Peyer's patch (tissue), 4 donors: ENCODE data around the gene NTMT2. TPM values are rescaled to one million over a fixed set of nuclear protein-coding genes. Genes with fewer than 3 reads are reported as not detected.

ENCODE experiments used
- DNase-seq, 3 donors: peaks; one replicate each; pipeline ENCODE4 v3.0.0-alpha.2; 2017 to 2019
- H3K27ac ChIP-seq, 4 donors: fragments of 200-600 bp; sonication (generic); one replicate each; pipeline ENCODE4 v1.5.1; 2016 to 2019
- H3K27me3 ChIP-seq, 2 donors: fragments of 200-600 bp; sonication (generic); one replicate each; pipeline ENCODE4 v1.5.1; 2019
- H3K36me3 ChIP-seq, 3 donors: fragments of 200-600 bp; sonication (generic); one replicate each; pipeline ENCODE4 v1.5.1; 2016 to 2019
- H3K4me1 ChIP-seq, 4 donors: fragments of 200-600 bp; sonication (generic); one replicate each; pipeline ENCODE4 v1.5.1; 2016 to 2019
- H3K4me3 ChIP-seq, 4 donors: fragments of 200-600 bp; sonication (generic); 1 replicate in 3 of 4; 2 replicates in 1 of 4; pipeline ENCODE4 v1.5.1; 2016 to 2019; ENCODE audit warnings: mild to moderate bottlenecking in 1 of 4
- H3K9me3 ChIP-seq, 4 donors: fragments of 200-600 bp; sonication (generic); one replicate each; pipeline ENCODE4 v1.5.1; 2016 to 2019; ENCODE audit warnings: mild to moderate bottlenecking in 1 of 4
- POLR2A ChIP-seq, 2 donors: fragments of 450-650 bp; IDR thresholded peaks; one replicate each; pipeline ENCODE4 v1.5.1; 2017; ENCODE audit warnings: antibody characterized with exemption in 2 of 2, mild to moderate bottlenecking in 2 of 2, moderate library complexity in 2 of 2
- total RNA-seq, 4 donors: library from RNA; depleted of rRNA; stranded (reverse); fragments of >200 nt; gene quantifications; one replicate each; pipeline ENCODE4 v1.1.0, GENCODE V29; 2016
- TF ChIP-seq, protein P1 (sequence below), 6 experiments: fragments of 450-650 bp in 4 of 6; fragments of 200-600 bp in 2 of 6; sonication (generic) in 1 of 6; IDR thresholded peaks; one replicate each; pipeline ENCODE4 v1.5.1; 2017 to 2019; ENCODE audit warnings: antibody characterized with exemption in 6 of 6, mild to moderate bottlenecking in 3 of 6, moderate library complexity in 1 of 6

Gene NTMT2
- total RNA-seq, 4 donors from 2014 or later: not detected

DNA sequence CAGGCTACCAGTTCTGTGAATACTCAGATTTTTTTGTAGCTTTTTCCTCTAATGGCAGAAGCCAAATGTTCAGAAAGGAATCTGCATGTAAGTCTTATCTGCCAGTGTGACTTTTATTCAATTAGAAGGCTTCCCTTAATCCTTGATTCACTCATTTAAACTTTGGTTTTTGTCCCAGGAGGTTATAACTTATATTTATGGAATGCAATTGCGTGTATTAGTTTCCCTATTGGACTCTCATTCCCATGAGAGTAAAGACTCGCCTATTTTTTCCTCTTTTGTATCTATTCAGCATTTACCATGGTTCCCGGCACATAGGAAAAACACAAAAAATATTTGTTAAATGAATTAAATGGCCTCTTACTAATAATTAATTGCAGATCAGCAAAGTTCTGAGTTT lies 3.5 kb downstream of the NTMT2 start:
- DNase-seq: no peak
- Histone ChIP-seq H3K36me3 (no peaks in the 10 kb centered on the region), H3K4me1 (no peaks in the 10 kb centered on the region), H3K4me3 (no peak overlapping the region), H3K27me3 (no peaks in the 10 kb centered on the region), H3K27ac (no peak overlapping the region), H3K9me3 (no peaks in the 10 kb centered on the region)
- TF ChIP-seq POLR2A (IDR thresholded peaks at IDR 0.05): no peak
- TF ChIP-seq, protein P1, sequence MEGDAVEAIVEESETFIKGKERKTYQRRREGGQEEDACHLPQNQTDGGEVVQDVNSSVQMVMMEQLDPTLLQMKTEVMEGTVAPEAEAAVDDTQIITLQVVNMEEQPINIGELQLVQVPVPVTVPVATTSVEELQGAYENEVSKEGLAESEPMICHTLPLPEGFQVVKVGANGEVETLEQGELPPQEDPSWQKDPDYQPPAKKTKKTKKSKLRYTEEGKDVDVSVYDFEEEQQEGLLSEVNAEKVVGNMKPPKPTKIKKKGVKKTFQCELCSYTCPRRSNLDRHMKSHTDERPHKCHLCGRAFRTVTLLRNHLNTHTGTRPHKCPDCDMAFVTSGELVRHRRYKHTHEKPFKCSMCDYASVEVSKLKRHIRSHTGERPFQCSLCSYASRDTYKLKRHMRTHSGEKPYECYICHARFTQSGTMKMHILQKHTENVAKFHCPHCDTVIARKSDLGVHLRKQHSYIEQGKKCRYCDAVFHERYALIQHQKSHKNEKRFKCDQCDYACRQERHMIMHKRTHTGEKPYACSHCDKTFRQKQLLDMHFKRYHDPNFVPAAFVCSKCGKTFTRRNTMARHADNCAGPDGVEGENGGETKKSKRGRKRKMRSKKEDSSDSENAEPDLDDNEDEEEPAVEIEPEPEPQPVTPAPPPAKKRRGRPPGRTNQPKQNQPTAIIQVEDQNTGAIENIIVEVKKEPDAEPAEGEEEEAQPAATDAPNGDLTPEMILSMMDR (IDR thresholded peaks at IDR 0.05): no peak

DNA sequence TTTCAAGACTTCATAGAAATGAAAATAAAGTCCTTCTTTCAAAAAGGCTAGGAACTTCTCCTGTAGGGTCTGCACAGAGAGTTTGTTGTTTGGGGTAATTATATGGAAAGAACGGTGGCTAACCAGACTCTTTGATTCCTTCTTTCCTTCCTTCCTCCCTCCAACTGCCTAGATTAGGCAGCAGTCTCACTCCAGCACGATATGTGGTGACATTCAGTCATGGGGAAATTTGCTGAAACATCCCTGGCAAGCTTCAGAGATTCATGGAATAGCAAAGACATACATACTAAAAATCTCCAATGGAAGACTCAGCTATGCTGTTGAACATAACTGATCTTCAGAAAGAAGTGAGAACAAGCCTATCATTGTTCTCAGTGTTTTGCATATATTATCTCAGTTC lies 4.3 kb downstream of the NTMT2 start:
- Histone ChIP-seq H3K4me3 (no peak overlapping the region), H3K36me3 (no peaks in the 10 kb centered on the region), H3K27ac (no peak overlapping the region), H3K27me3 (no peaks in the 10 kb centered on the region), H3K9me3 (no peaks in the 10 kb centered on the region), H3K4me1 (no peaks in the 10 kb centered on the region)
- no peak for DNase-seq
- no peak for TF ChIP-seq POLR2A (IDR thresholded peaks at IDR 0.05)

DNA sequence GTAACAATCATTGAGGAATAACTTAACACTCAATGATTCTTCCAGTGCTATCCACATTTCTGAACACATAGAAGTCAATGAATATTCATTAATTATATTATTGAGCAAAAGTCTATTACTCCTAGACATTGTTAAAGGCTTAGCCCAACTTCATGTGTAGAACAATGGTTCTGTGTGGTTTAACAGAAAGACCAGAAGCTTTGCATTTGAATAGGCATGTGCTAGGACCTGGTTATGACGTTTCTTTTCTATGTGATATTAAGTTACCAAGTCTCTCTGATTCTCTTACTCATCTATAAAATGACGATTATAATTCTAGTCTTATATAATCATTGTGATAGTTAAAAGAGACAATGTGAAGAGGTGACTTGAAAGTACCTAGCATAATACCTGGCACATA lies 5.2 kb downstream of the NTMT2 start:
- H3K9me3 ChIP-seq: no peaks in the 10 kb centered on the region
- H3K4me3 ChIP-seq: no peak overlapping the region
- no peak for DNase-seq
- H3K4me1 ChIP-seq: no peaks in the 10 kb centered on the region
- H3K36me3 ChIP-seq: no peaks in the 10 kb centered on the region
- no peak overlapping the region for H3K27ac ChIP-seq
- H3K27me3 ChIP-seq: no peaks in the 10 kb centered on the region
- TF ChIP-seq, protein P1 (IDR thresholded peaks at IDR 0.05): no peak
- TF ChIP-seq POLR2A (IDR thresholded peaks at IDR 0.05): no peak

DNA sequence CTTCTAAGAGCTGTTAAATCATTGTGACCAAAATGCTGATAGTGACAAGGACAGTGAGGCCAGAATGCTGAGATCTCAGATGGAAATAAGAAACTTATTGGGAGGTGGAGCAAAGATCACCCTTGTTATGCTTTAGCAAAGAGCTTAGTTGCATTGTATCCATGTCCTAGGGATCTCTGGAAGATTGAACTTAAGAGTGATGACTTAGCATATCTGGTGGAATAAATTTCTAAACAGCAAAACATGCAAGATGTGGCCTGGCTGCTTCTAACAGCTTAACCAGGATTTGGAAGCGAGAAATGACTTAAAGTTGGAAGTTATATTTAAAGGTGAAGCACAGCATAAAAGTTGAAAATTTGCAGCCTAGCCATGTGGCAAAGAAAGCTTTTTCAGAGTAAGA lies 7.7 kb downstream of the NTMT2 start:
- Histone ChIP-seq H3K36me3 (no peaks in the 10 kb centered on the region), H3K4me1 (no peaks in the 10 kb centered on the region), H3K27ac (no peak overlapping the region), H3K27me3 (no peaks in the 10 kb centered on the region), H3K9me3 (no peaks in the 10 kb centered on the region), H3K4me3 (no peak overlapping the region)
- DNase-seq: no peak
- TF ChIP-seq, protein P1 (IDR thresholded peaks at IDR 0.05): no peak
- TF ChIP-seq POLR2A (IDR thresholded peaks at IDR 0.05): no peak

DNA sequence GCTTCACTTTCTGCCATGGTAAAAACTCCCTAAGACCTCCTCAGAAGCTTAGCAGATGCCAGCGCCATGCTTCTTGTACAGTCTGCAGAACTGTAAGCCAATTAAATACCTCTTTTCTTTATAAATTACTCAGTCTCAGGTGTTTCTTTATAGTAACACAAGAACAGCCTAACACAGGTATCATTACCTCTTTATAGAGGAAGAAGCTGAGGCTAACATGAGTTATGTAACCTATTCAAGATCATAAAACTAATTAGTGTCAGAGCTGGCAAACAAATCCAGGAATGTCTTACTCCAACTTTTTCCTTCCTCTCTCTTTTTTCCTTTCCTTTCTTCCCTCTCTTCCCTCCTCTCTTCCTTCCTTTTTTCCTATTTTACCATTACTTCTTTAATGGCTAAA lies 9.3 kb downstream of the NTMT2 start:
- Histone ChIP-seq H3K9me3 (no peaks in the 10 kb centered on the region), H3K27me3 (no peaks in the 10 kb centered on the region), H3K27ac (no peak overlapping the region), H3K4me1 (no peaks in the 10 kb centered on the region), H3K36me3 (no peaks in the 10 kb centered on the region), H3K4me3 (no peak overlapping the region)
- no peak for DNase-seq
- no peak for TF ChIP-seq POLR2A (IDR thresholded peaks at IDR 0.05)
- TF ChIP-seq, protein P1 (IDR thresholded peaks at IDR 0.05): no peak

DNA sequence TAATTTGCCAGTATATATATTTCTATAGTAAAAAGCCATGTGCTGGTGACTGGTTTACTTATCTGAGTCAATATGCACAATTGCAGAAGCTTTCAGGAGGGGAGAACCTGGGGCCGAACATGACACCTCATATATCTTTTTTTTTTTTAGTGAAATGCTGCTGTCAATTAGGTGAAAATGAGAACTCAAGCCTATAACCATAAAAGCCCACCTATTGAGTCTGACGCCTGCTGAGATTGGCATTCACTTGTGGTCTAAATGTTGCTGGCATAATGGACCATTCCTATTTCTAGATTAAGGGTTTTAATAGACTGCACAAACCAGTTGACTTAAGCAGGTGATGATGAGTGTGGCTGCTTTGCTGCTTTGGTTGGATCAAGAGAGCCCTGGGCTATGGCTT lies 10.8 kb downstream of the NTMT2 start:
- Histone ChIP-seq H3K27me3 (no peaks in the 10 kb centered on the region), H3K36me3 (no peaks in the 10 kb centered on the region), H3K4me1 (no peaks in the 10 kb centered on the region), H3K4me3 (no peak overlapping the region), H3K9me3 (no peaks in the 10 kb centered on the region), H3K27ac (no peak overlapping the region)
- DNase-seq: no peak
- no peak for TF ChIP-seq POLR2A (IDR thresholded peaks at IDR 0.05)
- TF ChIP-seq, protein P1 (IDR thresholded peaks at IDR 0.05): no peak
